Measurements from ENCODE around the gene ZNF106.

DNA sequence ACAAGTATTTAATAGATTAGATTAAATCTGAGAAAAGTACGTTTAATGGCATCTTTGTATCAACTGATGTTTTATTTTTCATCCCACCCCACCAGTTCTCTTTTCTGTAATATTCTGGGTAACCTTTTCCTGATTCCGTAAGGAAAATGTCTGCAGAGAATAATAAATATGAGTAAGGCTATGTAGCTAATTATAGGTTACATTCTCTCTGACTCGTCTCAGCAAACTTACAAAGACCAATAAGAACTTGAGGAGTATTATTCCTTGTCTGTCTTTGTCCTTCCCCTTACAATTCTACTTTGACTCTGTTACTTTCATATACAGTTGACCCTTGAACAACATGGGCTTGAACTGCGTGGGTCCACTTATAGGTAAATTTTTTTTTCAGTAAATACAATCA, 16.6 kb upstream of the ZNF106 start:
- TF ChIP-seq, protein P1, sequence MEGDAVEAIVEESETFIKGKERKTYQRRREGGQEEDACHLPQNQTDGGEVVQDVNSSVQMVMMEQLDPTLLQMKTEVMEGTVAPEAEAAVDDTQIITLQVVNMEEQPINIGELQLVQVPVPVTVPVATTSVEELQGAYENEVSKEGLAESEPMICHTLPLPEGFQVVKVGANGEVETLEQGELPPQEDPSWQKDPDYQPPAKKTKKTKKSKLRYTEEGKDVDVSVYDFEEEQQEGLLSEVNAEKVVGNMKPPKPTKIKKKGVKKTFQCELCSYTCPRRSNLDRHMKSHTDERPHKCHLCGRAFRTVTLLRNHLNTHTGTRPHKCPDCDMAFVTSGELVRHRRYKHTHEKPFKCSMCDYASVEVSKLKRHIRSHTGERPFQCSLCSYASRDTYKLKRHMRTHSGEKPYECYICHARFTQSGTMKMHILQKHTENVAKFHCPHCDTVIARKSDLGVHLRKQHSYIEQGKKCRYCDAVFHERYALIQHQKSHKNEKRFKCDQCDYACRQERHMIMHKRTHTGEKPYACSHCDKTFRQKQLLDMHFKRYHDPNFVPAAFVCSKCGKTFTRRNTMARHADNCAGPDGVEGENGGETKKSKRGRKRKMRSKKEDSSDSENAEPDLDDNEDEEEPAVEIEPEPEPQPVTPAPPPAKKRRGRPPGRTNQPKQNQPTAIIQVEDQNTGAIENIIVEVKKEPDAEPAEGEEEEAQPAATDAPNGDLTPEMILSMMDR (IDR thresholded peaks at IDR 0.05) = no peak
- TF ChIP-seq POLR2A (IDR thresholded peaks at IDR 0.05) = no peak

All from adrenal gland (tissue), 5 donors.